Measurements from ENCODE around the gene TDRD3.
"Not testable (repeated sequence)": the region's sequence is repeated elsewhere in the genome, so short reads cannot be mapped to it uniquely, and the experiment has no call there.

The TDRD3 gene

DNA sequence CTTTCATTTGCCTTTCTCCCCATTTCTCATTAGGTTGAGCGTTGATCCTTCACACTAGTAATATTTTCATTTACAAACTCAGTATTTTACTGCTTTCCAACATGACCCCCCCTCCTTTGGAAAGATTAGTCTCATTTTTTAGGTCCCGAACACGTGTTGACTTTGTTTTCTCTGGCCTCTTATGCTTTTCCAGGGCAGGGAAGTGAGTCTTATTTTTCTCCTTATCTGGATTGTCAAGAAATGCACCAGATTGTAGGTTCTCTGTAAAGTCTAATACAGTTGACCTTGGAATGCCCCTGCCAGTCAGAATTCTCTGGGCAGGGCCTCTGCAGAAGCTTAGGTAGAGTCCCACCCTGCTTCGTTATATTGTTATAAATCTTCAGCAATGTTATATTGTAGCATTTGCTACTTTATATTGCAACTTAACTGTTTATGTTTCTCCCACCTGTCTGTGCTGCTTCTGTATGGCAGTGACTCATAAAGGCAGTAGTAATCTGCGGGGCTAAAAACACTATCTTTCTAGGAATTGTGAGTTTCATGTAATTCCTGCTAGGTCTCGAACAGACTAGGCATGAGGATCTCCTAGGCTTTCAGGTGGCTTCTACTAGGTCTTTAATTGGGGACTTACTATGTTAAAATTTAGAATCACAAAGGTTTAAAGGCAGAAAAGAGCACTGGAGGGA, 2.0 kb downstream of the TDRD3 start:
- DNase-seq, result no peak

DNA sequence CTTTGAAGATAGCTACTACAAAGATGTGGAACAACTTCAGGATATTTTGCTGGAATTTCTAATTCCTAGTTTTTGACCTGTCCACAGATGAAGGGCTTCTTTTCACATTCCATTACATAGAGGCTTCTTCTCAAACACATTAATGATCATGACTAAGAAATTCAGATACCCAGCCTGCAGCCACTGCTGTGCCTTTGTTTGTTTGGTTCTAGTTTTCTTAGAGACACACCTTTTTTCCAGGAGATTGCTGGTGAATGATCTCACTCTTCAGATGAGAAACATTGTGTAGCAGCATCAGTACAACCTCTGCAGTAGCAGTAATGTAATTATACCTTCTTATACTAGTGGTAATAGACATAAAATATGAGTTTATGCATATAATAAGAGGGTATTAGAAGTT, 5.0 kb downstream of the TDRD3 start:
- no peak for DNase-seq

DNA sequence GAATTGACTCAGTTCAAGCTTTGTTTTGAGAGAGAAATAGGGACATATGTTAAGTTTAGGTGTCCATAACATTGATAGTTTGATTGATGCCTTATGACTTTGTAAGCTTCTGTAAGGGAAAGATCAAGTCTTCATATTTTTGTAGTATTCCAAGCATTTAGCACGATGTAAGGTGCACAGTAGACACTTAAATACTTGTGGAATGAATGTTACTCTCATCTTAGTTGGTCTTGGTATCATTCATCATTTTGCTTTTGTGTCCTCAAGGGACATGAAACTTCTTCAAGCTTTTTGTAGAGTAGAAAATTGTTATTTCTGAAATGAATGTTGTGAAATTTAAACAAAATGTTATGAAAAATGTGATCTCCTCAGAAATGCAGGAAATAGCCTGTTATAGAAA, 10.1 kb downstream of the TDRD3 start:
- DNase-seq, result no peak

DNA sequence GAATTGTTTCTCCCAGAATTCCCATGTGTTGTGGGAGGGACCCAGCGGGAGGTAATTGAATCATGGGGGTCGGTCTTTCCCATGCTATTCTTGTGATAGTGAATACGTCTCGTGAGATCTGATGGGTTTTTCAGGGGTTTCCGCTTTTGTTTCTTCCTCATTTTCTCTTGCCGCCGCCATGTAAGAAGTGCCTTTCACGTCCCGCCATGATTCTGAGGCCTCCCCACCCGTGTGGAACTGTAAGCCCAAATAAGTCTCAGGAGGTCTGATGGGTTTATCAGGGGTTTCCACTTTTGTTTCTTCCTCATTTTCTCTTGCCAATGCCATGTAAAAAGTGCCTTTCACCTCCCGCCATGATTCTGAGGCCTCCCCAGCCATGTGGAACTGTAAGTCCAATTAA, 10.8 kb downstream of the TDRD3 start:
- DNase-seq, result not testable (repeated sequence)

DNA sequence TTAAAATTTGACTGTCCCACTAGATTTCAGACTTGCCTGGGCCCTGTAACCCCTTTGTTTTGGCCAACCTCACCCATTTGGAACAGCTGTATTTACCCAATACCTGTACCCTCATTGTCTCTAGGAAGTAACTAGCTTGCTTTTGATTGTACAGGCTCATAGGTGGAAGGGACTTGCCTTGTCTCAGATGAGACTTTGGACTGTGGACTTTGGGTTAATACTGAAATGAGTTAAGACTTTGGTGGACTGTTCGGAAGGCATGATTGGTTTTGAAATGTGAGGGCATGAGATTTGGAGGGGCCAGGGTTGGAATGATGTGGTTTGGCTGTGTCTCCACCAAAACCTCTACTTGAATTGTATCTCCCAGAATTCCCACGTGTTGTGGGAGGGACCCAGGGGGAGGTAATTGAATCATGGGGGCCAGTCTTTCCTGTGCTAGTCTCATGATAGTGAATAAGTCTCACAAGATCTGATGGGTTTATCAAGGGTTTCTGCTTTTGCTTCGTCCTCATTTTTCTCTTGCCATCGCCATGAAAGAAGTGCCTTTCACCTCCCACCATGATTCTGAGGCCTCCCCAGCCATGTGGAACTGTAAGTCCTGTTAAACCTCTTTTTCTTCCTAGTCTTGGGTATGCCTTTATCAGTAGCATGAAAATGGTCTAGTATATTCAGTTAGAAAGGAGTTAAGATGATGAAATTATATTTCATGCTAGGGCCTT, 12.7 kb downstream of the TDRD3 start:
- not testable (repeated sequence) for DNase-seq

DNA sequence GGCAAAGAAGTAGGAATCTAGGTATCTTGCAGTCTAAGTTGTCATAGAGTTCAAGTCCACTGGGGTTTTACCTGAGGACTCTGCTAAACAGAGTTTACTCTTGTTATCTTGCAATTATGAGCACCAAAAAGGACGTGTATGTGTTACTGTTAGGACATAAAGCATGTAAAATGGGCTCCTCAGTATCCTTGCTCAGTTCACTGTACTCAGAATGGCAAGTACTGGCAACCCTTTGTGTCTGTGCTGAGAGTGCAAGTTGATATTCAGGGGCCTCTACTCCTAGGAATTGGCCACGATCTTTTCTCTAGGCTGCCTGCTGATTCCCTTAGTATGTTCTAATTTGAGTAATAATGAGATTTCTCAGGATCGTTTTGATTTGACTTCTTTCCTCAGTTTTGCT, 13.3 kb downstream of the TDRD3 start:
- DNase-seq, result no peak

DNA sequence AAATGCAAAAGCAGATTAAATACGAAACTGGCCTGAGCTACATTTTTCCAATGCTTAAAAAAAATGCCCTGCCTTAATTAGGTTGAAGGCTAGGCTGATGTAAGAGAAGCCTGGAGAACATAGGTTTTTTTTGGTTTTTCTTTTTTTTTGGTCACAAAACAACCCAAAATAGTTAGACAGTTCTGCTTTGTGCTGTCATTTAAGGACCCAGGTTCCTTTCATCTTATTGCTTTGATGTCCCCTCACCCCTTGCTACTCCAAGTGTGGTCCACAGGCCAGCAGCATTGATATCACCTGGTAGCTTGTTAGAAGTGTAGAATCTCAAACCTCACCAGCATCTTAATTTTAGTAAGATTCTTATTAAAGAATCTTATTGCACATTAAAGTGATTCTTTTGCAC, 14.4 kb downstream of the TDRD3 start:
- no peak for DNase-seq

DNA sequence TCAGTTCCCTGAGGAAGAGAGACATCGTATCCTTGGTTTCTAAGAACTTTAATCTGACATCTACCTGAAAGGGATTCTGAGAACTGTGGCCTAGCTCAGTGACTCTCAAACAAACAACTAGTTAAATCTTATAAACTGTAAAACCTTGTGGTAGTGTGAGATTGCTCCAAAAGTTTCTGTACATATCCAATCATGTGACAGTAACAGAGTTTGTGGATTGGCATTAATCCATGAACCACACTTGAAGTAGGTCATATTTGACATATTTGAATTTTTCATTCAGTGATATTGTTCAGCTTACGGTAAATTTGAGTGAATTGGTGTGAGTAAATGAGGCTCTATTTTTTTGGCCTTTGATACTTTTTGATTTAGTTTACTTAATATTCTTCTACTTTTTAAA, 15.0 kb downstream of the TDRD3 start:
- no peak for DNase-seq

DNA sequence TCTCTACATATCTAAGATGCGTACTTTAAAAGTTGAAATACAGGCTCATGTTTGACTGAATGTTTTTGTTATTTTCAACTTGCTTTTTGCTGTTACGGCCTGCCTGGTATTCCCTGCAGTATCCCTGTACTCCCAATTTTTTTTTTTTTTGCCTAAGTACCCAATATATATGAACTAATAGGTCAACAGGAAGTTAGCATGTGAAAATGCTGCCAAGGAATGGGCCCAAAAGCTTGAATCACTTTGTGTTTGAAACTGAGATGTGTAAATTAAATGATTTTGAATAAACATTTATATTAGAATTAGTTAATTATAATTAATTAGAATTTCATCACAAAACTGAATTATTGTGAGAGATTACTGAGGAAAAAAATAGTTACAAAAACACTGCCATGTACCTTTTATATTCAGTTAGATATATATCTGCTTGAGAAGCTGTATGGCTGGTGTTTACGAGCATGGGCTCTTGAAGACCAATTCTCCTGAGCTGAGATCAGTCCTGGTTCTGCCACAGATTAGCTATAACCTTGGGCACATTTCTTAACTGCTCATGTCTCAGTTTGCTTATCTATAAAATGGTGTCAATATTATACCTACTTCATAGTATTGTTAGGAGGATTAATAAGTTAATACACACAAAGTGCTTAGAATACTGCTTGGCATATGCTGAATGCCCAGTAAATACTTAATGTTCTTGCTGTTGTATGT, 16.0 kb downstream of the TDRD3 start:
- no peak for DNase-seq

DNA sequence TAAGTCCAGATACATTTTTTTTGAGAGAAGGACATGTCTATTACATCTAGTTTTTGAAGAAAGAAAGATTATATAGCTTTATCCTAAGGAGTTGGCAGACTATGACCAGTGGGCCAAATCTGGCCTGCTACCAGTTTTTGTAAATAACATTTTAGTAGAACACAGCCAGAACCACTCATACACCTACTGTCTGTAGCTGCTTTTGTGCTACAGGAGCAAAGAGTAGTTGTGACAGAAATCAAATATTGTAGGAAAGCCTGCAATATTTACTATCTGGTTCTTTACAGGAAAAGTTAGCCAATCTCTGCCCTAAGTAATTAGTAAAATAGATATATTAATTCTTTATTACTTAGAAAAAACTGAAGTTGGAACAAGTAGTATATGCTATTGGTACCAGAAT, 17.2 kb downstream of the TDRD3 start:
- DNase-seq, result no peak

DNA sequence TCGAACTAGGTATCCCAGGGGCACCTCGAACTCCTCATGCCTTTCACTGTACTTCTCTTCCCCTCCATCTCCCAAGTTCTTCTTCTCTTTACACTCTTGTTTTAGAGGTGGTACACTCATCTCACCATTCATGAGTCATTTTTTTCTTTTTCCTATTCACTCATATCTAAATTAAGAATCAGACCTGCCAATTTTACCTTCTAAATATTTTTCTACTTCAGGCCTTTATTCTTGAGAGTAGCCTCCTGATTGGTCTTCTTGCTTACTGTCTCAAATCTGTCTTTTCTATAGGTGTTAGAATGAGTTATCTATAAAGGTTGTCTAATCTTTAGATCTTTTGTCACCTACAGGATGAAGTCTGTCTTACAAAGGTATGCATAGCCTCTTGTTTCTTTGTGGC, 20.7 kb downstream of the TDRD3 start:
- no peak for DNase-seq

DNA sequence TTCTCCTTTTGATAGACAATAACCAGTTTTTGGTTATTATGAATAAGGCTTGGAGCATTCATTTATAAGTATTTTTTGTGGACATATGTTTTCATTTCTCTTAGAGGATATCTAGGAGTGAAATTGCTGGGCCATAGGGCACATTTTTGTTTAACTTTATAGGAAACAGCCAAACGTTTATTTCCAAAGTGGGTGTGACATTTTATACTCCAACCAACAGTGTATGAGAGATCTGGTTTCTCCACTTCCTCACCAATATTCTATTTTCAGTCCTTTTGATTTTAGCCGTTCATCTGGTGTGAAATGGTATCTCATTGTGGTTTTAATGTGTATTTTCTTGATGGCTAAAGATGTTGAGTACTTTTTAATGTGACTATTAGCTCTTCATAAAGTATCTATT, 21.9 kb downstream of the TDRD3 start:
- no peak for DNase-seq

DNA sequence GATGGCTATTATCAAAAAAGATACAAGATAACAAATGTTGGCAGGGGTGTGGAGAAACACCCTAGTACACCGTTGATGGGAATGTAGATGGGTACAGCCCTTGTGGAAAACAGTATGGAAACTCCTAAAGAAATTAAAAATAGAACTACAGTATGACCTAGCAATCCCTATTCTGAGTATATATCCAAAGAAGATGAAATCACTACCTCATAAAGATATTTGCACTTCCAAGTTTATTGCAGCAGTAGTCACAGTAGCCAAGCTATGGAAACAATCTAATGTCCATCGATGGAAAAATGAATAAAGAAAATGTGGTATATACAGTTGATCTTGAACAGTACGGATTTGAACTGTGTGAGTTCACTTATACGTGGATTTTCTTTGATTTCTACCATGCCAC, 28.3 kb downstream of the TDRD3 start:
- DNase-seq, result no peak

DNA sequence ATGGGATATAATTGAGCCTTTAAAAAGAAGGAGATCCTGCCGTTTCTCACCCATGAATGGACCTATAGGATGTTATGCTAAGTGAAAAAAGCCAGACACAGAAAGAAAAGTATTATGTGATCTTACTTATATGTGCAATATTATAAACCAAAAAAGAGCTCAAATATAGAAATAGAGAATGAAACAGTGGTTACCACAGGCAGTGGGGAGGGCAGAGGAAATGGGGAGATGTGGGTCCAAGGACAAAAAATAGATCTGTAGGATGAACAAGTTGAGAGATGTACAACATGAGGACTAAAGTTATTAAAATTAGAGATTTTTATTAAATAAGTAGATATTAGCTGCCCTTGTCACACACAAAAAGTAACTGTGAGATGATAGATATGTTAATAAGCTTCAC, 29.1 kb downstream of the TDRD3 start:
- DNase-seq, result no peak

DNA sequence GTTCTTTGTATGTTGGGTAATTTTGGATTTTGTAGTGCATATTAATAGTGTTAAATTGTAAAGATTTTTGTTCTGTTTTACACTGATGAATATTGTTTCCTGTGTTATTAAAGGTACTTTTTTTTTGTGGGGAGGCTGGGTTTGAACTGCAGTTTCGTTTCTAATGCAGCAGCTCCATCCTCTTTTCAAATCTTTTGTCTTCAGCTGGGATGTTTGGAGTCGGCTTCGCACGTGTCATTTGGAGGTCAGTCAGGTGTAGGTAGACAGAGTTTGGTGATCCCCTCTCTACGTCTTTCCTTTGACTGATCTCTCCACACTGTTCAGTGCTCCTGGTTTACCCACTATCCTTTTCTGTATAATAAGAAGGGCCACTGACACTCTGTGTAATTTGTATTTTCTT, 30.3 kb downstream of the TDRD3 start:
- DNase-seq, result no peak

DNA sequence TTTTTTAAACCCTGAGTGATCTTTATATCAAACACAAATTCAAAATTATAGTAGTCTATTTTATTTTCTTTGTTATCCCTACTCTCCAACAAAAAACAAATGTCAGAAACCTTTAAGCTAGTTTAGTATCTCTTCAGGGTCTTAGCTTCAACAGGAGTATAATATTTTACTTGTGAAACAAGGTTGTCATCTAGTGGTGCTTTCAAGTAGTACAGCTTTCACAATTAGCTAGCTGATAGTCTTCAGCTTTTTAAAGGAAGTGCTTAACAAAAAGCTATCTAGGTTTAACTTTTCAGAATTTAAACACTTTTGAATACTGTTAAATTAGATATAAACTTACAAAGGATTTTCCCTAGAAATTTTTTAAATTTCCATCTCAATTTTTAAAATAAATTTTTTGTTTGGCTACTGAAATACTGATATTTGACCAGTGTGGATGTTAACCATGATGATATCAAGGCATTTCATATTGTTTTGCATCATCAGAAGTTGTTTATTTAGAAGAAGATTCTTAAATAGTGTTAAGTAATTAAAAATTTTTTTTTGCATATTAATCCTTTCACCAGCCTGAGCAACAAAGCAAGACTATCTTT, 34.2 kb downstream of the TDRD3 start:
- DNase-seq, result peak; percentile 85

DNA sequence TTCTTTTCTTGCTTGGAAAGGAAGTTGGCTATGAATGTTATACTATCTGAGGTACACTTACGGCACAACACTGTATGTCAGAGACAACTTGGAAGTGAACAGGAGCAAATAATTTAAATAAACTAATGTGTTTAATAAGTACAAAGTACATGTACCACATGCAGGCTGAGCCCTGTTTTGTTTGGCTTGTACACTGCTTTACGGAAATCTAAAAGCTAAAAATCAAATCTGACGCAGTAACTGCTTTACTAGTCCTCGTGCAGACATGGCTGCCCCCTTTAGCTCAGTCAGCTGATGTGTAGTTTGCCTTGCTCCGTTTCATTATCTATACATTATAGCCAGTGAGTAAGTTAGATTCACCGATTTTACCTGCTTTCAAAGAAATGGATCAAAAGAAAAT, 36.5 kb downstream of the TDRD3 start:
- no peak for DNase-seq

DNA sequence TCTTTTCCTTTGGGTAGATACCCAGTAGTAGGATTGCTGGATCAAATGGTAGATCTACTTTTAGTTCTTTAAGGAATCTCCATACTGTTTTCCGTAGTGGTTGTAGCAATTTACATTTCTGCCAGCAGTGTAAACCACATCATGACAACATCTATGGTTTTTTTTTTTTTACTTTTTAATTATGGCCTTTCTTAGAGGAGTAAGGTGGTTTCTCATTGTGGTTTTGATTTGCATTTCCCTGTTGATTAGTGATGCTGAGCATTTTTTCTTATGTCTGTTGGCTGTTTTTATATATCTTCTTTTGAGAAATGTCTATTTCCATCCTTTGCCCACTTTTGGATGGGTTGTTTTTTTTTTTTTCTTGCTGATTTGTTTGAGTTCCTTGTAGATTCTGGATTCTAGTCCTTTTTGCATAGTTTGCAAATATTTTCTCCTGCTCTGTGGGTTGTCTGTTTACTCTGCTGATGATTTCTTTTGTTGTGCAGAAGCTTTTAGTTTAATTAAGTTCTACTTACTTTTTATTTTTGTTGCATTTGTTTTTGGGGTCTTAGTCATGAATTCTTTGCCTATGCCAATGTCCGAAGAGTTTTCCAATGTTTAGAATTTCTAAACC, 38.8 kb downstream of the TDRD3 start:
- no peak for DNase-seq

DNA sequence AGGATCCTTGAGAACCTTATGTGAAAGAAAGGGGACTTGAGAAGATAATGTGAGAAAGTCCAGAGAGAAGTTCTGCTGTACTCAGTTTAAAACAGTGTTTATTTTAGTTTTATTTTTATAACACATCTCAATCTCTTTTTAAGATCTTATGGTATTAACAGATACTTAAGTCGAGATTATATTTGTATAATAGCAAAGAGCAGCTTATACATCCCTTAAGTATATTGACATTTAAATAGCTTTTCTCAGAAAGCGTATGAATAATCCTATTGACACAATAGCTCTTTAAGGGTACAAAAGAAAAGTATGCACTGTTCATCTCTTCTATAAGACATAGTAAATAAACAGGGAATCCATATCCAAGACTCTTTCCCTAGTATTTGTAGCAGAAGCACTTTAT, 42.2 kb downstream of the TDRD3 start:
- no peak for DNase-seq

DNA sequence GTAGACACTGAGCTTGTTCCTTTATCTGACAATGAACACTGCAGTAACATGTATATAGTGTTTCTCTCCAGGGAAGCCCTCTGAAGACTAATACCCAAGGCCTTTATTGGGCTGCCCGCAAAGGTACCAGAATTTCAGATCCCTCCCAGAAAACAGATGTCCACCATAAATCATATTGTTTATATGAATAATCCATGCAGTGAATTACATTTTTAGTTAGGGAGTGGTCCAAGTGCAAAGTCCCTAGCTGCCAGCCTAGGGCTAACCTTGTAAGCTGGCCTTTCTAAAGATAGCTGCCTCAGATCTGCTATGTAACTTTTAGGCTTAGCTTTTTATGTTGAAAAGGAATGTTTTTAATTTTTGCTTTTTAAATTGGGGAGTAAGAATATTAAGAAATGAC, 44.7 kb downstream of the TDRD3 start:
- DNase-seq, result no peak

DNA sequence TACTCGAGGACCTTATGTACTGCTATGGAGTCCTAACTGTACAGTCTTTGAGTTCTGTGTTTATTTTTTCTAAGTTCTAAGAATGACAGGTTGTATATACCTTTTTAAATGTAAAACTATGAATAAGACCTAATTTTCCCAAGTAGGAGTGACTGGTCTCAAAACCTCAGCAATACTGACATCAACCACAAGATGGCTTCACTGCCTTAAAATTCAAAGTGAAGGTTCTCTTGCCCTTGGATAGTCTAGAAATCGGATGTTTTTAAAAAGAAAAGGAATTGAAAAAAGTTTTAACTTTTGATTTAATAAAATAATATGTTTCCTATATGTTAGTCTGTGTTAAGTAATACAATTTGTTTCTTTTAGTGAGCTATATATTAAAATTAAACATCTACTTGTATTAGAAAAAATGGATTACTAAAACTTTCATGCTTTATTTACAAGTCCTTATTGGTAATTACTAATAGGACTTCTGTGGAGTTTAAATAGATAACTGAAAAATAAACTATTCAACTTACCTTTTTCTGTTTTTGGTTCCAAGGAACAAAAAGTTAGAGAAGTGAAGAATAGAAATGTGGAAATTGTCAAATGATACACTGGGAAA, 52.0 kb downstream of the TDRD3 start:
- DNase-seq, result peak; percentile 70

DNA sequence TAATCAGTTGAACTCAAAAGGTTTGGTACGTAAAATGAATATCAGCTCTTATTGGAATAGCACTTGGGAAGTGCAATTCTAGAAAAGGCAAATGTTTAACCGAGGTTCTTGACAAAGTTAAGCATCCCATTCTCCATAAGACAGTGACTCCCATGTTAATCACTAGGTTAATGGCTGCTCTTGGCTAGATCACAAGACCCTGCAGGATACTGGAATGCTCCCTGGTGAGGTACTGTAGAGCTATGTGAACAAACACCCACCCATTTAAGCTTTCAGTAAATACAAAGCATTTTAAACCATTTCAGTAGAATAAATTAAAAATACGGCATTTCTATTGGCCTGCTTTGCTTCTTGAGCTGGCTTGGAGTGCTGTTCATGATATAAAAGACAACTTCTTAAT, 56.5 kb downstream of the TDRD3 start:
- no peak for DNase-seq

DNA sequence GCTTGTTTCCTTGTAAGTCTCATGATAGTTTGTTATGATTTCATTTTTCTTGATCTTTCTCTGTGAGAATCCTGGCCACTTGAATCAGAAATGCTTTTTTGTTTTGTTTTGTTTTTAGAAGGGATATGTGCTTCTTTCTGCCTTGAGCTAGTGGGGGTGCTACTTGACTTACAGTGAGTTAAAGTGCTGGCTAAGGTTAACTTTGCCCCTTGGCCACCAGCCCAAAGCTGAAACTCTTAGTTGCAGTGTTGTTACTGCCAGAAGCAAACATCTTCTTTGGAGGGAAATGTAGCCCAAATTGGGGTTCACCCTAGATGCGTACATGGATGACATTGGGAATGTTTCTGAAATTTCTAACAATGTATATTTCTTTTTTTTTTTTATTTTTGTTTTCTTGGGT, 57.4 kb downstream of the TDRD3 start:
- DNase-seq, result no peak

All from NCI-H1105 treated with DMSO at 0.1 percent for 48 hours (cell line).